ENCODE measurements around the gene TTLL11. TPM values are rescaled to one million over a fixed set of nuclear protein-coding genes. Genes with fewer than 3 reads are reported as not detected.

TTLL11 gene
- total RNA-seq, 1 experiment from 2014 or later = 3.9 TPM

DNA sequence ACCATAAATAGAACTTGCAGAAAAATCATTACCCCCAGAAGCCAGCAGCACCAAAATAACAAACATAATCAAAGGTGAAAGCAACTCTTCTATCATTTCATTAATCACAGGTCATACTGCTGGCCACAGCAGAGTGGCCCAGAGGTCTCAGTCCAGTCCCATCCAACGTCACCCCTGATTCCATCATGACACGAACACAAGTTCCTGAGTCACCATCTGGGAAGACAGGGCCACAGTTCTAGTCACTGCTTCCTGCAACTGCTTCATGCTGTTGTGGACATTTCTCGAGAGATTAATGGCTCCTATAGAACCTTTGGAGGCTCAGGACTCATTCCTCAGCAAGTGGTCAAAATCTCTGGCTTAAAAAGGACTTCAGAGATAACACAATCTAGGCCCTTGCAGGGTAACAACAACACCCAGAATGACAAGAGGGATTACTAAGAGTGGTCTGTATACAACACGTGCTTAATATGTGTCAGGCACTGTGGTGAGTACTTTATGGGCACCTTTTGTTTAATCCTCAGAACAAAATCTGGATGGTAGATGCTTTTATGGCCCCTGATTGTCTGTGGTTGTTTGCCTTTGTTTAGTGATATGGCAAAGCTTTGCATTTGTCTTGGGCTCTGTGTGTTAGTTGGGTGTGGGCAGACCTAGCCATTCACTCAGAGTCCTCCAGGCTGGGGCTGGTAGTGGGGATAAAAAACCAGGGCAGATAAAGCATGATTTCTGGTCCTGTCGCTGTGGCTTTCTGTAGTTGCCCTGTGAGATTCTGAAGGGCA lies 257.3 kb downstream of the TTLL11 start:
- no peak for DNase-seq (ENCODE audit: low read depth)

DNA sequence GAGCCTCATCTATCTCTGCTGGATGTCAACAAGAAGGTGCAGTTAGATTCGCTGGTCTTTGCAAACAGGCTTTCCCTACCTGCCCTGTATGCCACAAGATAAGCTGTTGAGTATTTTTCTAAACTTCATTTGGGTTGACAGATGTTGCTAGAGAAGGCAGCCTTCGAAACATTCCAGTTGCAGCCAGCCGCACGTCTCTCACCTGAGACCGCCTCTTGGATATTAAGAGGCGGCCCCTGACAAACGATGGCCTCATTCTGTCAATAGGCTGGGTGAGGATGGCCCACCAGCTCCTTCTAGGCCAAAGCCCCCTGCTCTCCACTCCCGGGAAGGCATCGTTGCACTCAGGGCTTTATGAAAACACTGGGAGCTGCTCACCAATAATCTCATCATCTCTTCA lies 260.0 kb downstream of the TTLL11 start:
- no peak for DNase-seq (ENCODE audit: low read depth)

DNA sequence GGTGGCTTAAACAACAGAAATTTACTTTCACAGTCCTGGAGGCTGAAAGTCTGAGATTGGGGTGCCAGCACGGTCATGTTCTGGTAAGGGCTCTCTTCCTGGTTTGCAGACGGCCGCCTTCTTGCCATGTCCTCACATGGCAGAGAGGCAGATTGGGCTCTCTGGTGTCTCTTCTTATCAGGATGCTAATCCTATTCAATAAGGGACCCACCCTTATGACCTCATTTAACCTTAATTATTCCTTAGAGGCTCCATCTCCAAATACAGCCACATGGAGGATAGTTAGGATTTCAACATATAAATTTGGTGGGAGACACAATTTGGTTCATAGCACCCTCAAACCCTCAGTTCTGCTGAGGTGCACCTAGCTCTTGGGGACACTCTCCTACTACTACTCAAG lies 261.2 kb downstream of the TTLL11 start:
- DNase-seq (ENCODE audit: low read depth) = no peak

DNA sequence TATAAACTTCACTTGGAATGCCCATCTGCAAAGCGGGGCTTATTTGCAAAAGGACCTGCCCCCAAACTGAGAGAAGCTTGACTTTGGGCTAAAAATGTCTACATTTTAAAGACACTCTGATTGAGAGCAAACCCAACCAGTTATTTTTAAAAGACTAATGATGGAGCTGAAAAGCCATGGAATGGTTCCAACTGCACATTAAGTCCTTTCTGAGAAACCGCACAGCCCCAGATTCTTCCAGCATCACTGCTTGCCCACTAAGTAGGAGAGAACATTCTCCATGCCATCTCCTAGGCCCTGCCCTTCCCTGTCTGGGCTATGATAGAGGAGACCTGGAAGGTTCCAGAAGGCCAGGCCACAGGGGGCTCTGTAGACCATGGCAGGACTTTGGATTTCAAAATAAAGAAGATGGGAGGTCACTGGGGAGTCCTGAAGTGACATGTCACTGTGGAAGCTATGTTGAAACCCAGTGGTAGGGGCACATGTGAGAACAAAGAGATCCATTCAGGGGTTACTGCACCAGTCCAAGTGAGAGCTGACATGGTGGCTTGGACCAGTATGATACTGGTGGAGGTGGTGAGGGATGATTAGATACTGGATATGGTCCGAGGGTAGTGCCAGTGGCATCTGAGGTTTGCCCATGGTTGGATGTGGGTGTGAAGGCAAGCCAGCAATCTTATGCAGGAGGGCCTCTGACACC lies 262.5 kb downstream of the TTLL11 start:
- no peak for DNase-seq (ENCODE audit: low read depth)

DNA sequence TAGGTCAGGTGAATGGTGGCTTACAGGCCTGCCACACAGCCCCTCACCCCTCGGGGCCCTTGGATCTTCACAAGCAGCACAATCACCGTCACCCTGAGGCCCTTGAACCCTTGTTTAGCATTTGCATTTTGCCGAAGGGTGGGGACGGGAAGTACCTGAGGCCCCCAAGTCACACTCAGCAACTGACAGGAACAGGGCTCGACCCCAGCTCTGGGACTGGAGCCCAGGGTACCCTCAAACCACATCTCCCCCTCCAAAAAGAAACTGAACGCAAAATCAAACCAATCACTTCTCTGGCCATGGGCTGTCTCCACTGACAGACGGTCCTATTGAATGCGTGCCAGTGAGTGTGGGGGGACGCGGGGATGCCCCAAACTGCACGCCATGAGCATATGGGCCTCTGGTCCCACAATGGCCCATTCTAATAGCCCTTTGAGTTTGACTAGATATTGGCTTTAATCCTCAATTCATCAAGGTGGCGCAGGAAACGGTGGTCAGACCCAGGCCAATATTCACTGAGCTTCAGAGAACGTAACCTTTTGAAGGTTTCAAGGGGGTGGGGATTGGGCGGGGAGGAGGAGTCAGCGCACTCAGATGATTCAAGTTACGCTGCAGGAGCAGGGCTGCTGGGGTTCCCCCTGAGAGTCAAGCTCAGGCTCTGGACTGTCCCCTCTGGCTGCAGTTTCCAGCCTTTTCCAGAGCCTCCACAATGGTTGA lies 265.7 kb downstream of the TTLL11 start:
- no peak for DNase-seq (ENCODE audit: low read depth)

DNA sequence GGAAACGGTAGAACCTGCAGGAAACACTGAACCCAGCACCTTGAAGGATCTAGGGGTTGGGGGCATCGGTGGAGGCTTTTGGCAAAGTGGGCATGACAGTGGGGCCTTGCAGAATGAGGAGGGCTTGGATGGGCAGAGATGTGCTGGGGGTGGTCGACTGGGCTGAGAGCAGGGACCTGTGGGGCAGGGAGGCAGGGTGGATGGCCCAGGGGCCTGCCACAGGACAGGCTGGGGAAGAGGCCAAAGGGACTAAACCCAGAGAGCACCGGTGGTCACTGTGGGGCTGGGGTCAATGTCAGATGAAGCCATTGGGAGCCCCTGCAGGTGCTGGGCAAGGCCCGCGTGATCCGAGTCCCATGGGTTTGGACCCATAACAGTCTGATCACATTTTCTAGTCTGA lies 266.4 kb downstream of the TTLL11 start:
- no peak for DNase-seq (ENCODE audit: low read depth)

DNA sequence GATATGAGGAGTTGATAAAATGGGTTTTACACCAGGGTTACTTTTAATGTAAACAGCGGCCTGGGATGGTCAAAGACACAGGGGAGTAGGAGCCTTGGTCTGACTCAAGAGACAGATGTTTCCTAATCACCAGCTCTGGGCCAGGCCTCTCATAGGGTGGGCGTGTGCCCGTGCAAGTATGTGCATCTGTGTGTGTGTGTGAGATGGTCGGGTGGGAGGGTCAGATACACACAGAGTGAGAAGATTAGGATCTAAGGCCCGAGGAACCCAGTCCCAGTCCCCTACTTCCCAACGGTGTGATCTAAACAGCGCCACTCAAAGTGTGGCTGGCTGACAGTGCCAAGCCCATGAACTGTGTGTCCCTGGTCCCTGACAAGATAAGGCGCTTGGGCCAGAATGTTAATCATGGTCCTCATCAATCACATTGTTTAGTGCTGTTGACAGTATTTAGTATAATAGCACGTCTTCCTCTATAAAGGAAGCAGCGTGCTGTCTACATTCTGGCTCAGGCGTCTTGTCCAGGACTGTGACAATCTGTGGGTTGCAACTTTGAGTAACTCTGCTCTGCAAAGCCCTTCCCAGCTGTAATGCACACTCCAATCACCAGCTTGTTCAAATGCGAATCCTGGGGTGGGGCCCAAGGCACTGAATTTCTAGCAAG lies 267.9 kb downstream of the TTLL11 start:
- no peak for DNase-seq (ENCODE audit: low read depth)

DNA sequence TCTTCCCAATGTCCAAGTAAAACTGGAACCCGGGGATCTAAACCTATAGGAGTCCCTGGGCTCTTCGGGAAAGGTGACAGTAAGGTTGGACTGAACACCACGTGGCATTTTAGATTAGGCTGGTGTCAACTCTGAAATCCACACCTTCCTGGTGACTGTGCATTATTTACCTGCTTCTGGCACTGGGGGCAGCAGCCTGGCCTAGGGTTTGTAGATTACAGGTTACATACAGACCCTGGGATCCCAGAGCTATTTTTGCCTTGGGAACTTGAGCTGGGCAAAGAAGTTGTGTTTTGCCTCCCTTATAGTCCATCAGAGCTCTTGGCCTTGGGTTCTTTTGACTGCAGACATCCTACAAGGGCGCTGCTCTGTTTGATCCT lies 268.5 kb downstream of the TTLL11 start:
- no peak for DNase-seq (ENCODE audit: low read depth)

DNA sequence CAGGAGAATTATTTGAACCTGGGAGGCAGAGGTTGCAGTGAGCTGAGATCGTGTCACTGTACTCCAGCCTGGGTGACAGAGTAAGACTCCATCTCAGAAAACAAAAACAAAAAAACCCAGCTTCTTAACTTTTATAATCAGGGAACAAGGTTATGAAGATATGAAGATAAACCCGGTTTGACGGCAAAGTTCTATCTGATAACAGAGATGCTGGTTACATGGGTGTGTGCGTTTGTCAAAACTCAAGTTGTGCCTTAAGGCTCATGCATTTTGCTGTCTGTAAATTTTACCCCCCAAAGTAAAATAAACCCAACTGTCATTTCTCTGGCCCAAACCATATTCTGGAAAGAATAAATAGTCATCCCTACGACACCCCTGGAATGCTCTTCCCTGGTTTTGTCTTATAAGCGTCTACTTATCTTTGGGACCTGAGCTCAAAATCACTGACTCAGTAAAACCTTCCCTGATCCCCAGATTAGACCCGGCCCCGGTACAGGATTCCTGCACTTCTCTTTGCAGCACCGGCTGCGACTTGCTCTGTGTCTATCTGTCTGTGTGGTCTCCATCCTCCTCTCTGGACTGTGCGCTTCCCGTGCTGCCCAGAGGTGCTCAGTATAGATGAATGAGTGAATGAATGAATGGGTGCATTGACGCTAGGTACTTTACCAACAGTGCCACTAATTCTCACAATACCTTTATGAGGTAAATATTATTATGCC lies 269.5 kb downstream of the TTLL11 start:
- DNase-seq (ENCODE audit: low read depth) = no peak

DNA sequence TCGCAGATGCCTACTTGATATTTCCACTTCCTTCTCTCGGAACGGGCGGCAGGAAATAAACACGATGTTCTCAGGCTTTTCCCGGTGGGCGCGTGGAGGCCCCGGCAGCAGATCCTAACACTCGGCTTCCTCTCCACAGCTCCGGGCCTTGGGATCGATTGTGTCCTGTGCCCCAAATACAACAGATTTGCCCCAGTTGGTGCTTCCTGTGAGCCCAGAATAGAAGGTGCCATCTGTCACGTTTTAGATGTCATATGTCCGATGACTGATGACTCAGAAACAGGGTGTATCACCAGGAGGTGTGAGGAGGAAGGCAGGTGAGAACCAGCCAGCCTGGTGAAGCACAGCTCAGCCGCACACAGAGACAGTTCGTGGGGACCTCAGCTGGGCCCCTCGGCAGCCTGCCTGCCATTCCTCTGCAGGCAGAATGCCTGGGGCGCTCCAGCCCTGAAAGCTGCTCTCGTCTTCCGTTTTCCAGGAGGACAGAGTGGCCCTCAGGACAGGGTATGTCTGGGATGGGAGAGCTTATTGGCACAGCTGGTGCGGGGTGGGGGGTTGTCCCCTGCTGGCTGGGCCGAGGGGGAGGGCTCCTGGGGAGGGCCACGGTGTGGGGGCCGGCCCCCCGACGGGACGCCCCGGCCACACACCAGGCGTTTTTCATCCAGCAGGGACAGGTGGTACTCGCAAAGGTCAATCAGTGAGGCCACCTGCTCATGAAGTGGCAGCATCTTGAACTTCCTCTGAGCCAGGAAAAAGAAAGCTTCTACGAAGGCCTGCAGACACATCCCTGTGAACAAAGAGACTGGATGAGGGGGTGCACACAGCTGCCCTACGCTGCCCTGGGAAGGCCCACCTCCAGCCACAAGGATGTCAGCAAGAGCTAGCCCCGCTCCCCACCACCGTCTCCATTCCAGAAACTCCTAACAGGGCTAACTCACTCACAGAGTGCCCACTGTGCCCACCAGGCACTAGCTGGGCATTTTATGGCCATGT lies 270.7 kb downstream of the TTLL11 start:
- DNase-seq (ENCODE audit: low read depth) = no peak

DNA sequence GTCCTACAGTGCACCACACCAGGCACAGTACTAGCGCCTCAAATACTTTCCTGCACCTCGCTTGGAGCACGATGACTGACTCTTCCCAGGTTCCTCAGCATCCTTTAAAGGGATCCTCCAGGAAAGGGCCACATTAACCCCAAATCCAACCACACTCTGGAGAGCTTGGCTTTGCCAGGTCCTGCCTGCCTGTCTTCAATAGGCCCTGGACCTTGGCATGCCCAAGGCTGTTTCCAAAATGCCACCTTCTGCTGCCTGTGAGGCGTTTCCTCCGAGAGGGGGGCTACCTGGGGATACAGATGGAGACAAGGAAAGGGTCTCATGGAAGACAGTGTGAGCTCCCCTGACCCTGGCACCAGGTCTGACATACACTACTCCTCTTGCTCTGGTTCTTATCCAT lies 271.8 kb downstream of the TTLL11 start:
- DNase-seq (ENCODE audit: low read depth) = no peak

DNA sequence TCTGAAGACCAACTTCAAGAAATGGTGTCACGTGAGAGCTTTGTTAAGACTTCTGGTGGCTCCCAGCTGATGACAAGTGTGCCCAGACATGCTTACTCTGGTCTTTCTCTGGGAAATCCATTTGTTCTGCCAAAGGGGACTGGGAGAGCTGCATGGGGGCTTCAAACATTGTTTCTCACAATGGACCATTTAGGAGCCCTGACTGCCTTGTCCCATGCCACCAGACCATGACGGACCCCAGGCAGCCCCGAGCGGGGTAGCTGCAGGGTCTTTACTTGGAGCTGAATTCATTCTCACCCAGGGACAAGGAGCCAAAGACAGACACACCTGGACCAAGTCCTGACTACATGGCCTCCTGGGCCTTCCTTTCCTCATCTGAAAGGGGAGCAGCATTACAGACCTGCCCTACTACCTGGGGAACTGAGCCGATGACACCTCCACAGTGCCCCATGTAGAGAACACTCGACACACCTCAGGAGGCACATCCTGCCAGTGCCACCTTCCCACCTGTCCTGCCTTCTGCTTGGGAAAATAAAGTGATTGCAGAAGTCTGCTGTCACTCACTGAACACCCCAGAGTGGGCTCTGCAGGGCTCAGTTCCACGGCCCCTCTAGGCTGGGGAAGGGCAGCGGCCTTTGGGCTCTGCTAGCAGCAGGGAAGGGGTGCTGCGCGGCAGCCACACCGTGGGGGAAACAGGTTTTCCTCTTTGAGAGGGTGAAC lies 272.7 kb downstream of the TTLL11 start:
- DNase-seq (ENCODE audit: low read depth) = no peak

DNA sequence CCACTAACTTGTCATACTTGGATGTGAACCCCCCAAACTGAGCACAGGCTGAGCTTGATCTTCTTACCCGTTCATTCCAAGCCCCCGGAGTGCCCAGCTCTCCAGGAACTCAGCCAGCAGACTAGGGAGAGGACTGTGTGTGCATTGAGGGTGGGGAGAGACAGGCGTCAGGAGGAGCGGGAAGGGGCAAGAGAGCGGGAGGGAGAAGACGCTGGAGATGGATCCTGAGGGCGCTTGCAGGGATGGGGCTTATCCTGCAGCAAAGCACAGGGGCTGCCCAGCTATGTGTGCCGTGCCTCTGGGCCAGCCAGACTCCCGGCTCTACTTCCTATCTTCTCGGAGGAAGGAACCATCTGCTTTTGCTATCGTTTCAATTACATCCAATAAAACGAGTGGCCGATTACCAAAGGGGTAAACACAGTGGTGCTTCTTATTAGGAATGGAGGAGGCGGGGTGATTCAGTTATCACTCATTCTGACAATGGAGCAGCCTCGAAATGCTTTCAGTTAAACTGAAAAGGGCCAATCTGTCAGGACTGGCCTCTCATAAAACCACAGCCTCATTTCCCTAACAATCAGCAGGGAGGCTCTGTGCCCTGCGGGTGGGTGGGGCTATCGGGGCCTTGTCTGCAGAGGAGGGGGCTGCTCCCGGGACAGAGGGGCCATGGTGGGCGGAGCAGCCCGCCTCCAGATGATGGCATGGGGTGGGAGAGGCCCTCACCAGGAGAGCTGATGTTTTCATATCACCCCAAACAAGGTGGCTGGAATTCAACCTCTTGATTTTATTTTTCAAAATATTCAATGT lies 273.5 kb downstream of the TTLL11 start:
- DNase-seq (ENCODE audit: low read depth) = peak; percentile 57

DNA sequence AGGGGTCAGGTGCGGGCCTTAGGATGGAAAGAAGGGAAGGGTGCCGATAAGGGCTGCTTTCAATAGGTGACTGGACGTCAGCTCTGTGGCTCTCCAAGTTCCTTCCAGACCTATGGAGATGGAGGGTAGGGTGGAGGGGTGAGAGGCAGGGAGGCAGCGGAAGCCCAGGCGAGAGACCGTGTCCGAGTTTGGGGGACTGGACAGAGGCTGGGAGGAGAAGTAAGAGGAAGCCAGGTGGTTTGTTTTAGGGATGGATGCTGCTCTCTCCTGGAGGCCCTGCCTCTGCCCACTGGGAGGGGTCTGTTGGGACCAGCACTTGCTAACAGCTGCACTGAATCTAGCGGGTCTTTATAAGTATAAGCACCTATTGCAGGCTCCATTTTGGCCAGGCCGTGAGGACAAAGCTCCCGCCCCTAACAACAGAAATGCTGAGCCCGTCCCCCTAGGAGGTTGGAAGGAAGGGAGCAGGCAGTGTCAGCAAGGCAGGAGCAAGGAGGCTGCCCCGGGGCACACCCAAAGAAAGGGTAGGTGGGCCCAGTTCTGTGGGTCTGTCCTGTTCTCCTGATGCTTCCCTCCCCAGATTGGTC lies 274.2 kb downstream of the TTLL11 start:
- DNase-seq (ENCODE audit: low read depth) = no peak

DNA sequence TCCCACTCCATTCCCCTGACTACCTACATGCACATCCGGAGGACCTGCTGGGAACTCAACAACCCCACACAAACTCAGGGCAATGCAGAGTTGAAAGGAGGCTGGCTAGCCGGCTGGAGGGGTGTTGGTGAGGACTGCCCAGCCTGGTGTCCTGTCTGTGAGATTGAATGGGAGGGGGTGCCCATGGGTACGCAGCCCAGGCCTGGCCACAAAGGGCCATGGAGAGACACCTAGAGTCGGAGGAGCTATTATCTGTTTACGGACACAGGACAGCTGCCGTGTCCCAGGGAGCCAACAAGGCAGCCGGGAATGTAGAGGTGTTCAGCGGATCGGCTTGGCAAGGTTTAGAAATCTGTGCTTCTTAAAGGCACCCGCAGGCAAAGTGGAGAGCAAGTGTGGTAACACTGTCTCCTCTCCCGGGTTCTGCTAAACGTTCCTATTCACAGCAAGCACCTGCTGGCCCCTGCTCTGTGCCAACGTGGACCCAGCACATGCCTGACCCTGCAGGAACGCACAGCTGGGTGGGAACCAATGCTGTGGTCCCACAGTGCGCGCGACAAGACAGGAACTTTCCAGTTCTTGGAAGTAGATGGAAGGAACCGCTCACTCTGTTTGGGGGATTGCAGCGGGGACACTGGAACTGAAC lies 275.0 kb downstream of the TTLL11 start:
- no peak for DNase-seq (ENCODE audit: low read depth)

DNA sequence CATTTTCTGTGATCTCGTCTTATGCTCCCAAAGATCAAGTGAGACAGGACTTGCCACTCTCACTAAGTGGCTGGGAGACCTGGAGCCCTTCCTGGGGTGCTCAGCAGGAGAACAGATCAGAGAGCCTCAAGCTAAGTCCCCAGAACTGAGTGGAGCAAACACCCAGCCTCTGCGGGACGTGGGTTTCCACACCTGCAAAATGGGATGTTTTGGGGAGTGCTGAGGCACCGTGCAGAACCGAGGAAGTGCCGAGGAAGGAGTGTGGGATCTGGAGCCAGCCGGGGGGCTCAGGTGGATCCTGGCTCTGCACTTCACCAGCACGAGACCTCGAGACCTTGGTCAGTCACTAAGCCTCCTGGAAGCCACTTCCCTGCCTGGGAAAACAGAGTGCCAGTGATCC lies 275.6 kb downstream of the TTLL11 start:
- DNase-seq (ENCODE audit: low read depth) = no peak

DNA sequence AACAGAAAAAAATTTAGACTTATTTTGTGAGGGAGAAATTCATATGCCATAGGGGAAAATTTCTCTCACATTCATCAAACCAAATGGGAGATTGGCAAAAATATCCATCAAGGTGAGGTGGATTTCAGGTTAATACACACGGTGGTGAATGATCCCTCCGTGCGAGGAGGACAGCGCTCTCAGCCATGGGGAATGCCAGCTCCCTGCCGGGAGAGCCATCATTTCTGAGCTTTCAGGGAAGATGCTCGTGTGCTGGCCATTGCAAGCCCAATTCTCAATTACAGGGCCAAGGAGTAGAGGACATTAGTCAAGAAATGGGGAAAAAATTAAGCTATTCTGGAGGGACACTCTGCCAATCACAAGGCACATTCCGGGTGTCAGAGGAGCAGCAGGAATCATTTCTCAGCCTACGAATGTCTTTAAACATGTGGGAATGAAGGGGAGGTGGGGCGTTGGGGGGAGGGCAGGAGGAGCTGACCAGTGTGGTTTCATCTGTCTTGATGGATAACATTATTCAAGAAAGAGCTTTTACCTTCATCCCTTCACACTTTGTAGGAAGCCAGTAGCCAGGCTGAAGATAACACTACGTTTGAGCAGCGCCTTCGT lies 276.2 kb downstream of the TTLL11 start:
- DNase-seq (ENCODE audit: low read depth) = no peak

DNA sequence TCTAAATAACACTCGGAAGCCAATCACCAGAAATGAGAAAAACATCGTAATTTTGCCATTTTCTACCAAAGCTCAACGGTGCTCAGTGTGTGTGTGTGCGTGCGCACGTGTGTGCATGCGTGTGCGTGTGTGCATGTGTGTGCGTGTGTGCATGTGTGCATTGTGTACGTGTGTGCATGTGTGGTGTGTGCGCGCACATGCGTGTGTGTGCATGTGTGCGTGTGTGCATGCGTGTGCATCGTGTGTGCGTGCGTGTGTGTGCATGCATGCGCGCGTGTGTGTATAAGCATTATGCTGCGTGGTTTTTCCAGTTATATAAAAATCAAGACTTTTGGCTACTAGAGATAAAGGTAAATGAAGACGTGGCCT lies 276.7 kb downstream of the TTLL11 start:
- DNase-seq (ENCODE audit: low read depth) = no peak

Measured in M059J (cell line).